ENCODE data around the gene SMIM12. TPM values are rescaled to one million over a fixed set of nuclear protein-coding genes. Genes with fewer than 3 reads are reported as not detected.

SMIM12 gene
- total RNA-seq, 6 donors from 2014 or later = 6.3 to 46.6 (median 30.9) TPM

DNA sequence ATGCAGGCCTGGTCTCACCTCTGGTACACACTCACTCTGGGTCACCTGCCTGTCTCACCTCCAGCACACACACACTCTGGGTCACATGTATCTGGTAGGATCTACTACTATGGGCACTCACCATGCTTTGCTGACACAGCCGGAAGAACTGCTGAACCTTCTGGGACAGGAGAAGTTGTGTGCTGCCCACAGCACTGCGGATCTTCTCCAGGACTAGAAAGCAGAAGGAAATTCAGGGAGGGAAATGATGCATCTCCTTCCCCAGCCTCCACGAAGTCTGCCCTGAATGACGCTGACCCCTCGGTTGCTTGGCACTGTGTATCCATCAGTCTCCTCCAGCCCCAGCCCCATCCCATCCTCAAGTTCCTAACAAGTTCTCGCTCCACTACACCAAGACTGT is 7.9 kb upstream of the SMIM12 start:
- Histone ChIP-seq H3K9me3 (no peaks in the 10 kb centered on the region), H3K4me1 (peaks cover 15 to 24% (median 16%) of the 10 kb centered on the region in 4 donors), H3K4me3 (no peak overlapping the region), H3K27ac (no peak overlapping the region), H3K27me3 (peaks cover 0 to 3% (median 0%) of the 10 kb centered on the region in 4 donors), H3K36me3 (no peaks in the 10 kb centered on the region)
- no peak for TF ChIP-seq POLR2AphosphoS5 (IDR thresholded peaks at IDR 0.05)
- no peak for TF ChIP-seq EP300 (IDR thresholded peaks at IDR 0.05)
- TF ChIP-seq POLR2A (IDR thresholded peaks at IDR 0.05) = no peak
- TF ChIP-seq, protein P1, sequence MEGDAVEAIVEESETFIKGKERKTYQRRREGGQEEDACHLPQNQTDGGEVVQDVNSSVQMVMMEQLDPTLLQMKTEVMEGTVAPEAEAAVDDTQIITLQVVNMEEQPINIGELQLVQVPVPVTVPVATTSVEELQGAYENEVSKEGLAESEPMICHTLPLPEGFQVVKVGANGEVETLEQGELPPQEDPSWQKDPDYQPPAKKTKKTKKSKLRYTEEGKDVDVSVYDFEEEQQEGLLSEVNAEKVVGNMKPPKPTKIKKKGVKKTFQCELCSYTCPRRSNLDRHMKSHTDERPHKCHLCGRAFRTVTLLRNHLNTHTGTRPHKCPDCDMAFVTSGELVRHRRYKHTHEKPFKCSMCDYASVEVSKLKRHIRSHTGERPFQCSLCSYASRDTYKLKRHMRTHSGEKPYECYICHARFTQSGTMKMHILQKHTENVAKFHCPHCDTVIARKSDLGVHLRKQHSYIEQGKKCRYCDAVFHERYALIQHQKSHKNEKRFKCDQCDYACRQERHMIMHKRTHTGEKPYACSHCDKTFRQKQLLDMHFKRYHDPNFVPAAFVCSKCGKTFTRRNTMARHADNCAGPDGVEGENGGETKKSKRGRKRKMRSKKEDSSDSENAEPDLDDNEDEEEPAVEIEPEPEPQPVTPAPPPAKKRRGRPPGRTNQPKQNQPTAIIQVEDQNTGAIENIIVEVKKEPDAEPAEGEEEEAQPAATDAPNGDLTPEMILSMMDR (IDR thresholded peaks at IDR 0.05) = no peak
- WGBS, 2 donors = 69 to 79% methylated on average over 6 of the region's 6 CpGs
- ATAC-seq (ENCODE audit: low FRiP score in 2 of 2) (peak in 1 of 2 donors; percentile 36), DNase-seq (no peak)

DNA sequence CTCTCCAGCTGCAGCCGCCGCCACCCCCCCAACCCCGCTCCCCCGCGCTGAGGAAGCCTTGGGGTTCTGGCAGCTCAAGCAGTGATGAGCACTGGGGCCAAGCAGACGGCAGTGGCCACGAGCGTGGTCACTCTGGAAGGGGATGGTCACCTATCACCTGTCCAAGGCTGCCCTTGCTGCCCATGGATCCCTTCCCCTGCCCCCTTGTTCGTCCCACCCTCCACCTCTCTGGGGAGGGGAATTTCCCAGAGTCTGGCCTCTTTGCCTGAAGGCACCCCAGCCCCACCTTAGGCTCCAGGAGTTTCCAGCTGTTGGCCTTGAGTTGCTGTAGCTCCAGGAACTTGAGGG is 7.2 kb upstream of the SMIM12 start:
- H3K36me3 ChIP-seq = no peaks in the 10 kb centered on the region
- no peaks in the 10 kb centered on the region for H3K9me3 ChIP-seq
- H3K4me3 ChIP-seq = peak overlapping the region in 3 of 4 donors; percentile 72 to 98 (median 75)
- no peak for DNase-seq
- peak in 1 of 2 donors; percentile 1 for ATAC-seq (ENCODE audit: low FRiP score in 2 of 2)
- WGBS, 2 donors = 21 to 83% methylated on average over 1 to 6 of the region's 9 CpGs
- peaks cover 0 to 3% (median 0%) of the 10 kb centered on the region in 4 donors for H3K27me3 ChIP-seq
- TF ChIP-seq EP300 (IDR thresholded peaks at IDR 0.05) (no peak), POLR2AphosphoS5 (IDR thresholded peaks at IDR 0.05) (no peak), POLR2A (IDR thresholded peaks at IDR 0.05) (no peak)
- TF ChIP-seq, protein P1 (IDR thresholded peaks at IDR 0.05) = no peak
- H3K27ac ChIP-seq = peak overlapping the region; percentile 85 to 95 (median 88)
- peaks cover 15 to 24% (median 16%) of the 10 kb centered on the region in 4 donors for H3K4me1 ChIP-seq

DNA sequence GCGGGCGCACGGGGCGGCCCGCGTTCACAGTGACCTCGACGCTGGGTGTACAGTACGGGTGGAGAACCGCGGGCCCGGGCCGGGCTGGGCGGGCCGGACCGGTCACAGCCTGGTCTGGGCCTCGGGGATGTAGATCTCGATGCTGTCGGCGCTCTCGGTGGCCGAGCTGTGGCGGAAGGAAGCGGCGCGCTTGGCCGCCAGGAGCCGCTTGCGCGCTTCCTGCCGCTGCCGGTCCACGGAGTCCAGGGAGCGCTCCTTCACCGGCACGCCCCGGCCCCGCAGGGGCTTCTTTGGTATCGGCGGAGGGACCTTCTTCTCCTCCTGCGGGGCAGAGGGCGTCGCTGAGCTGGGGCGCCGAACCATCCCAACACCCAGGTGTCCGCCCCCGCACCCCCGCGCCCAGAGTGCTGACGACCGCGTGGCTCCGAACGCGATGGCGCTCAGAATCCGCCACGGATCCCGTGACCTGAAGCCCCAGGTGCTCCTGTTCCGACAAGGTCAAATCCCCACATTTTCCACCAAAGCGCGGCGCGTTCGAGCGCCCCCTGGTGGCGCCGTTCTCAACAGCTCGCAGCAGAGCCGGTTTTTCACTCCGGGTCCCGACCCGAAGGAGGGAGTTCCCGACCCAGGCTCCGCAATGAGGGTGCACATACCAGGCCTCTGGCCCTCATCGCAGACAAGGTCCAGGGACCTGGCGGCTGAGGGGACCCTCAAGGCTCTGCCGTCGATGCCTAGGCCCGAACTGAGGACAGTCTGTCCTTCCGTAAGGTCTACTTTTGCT is 6.6 kb upstream of the SMIM12 start:
- peak overlapping the region; percentile 72 to 98 (median 79) for H3K4me3 ChIP-seq
- peak; percentile 87 to 99 for DNase-seq
- TF ChIP-seq POLR2AphosphoS5 (IDR thresholded peaks at IDR 0.05) (peak in 1 of 2 donors; percentile 41), EP300 (IDR thresholded peaks at IDR 0.05) (no peak), POLR2A (IDR thresholded peaks at IDR 0.05) (peak in 2 of 4 donors; percentile 39 to 48)
- TF ChIP-seq, protein P1 (IDR thresholded peaks at IDR 0.05) = peak; percentile 88 to 98 (median 97)

DNA sequence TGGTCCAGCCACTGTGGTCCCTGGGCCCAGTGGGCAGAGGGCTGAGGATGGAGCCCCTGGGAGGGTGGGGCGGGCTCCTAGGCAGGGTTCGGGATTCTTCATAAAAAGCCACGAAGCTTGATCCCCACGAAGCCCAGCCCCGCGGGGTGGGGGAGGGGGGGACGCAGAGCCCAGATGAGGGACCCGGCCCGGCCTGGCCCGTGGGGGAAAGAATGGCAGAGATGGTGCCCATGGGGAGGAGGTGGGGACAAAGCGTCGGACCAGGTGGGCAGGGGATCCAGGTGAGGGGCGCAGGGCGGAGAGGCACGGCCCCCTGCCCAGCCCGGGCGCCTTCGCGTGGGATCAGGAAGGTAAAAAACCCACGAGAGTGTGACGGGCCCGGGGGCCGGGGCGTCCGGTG is 6.0 kb upstream of the SMIM12 start:
- WGBS, 2 donors = 21 to 33% methylated on average over 11 to 20 of the region's 25 CpGs
- peak; percentile 1 to 3 for ATAC-seq (ENCODE audit: low FRiP score in 2 of 2)

More for the DNA sequence above, 6.6 kb upstream of the SMIM12 start:
- Histone ChIP-seq H3K9me3 (no peaks in the 10 kb centered on the region), H3K27me3 (no peaks in the 10 kb centered on the region), H3K36me3 (no peaks in the 10 kb centered on the region), H3K4me1 (peaks cover 15 to 24% (median 16%) of the 10 kb centered on the region in 4 donors), H3K27ac (peak overlapping the region; percentile 85 to 95 (median 88))
- 0 to 5% methylated on average over 18 to 31 of the region's 81 CpGs for WGBS, 2 donors
- ATAC-seq (ENCODE audit: low FRiP score in 2 of 2) = peak; percentile 86 to 92

More for the DNA sequence above, 6.0 kb upstream of the SMIM12 start:
- H3K36me3 ChIP-seq = no peaks in the 10 kb centered on the region
- no peak for TF ChIP-seq EP300 (IDR thresholded peaks at IDR 0.05)
- TF ChIP-seq POLR2AphosphoS5 (IDR thresholded peaks at IDR 0.05) = no peak
- TF ChIP-seq, protein P1 (IDR thresholded peaks at IDR 0.05) = no peak
- TF ChIP-seq POLR2A (IDR thresholded peaks at IDR 0.05) = no peak
- H3K4me3 ChIP-seq = peak overlapping the region; percentile 72 to 98 (median 79)
- no peak for DNase-seq
- peaks cover 15 to 24% (median 16%) of the 10 kb centered on the region in 4 donors for H3K4me1 ChIP-seq
- no peaks in the 10 kb centered on the region for H3K9me3 ChIP-seq
- H3K27ac ChIP-seq = peak overlapping the region; percentile 85 to 95 (median 88)
- H3K27me3 ChIP-seq = no peaks in the 10 kb centered on the region
